Endothelial cell of umbilical vein (primary cell): Measurements from ENCODE around the gene CDK5. TPM values are rescaled to one million over a fixed set of nuclear protein-coding genes. Genes with fewer than 3 reads are reported as not detected.

Experiments used
- BruUV-seq: library from RNA; stranded (reverse); fragments of 400-500 nt; replicated peaks from 2 replicates; lab custom pipeline; 2021; lab: Mats Ljungman, UMichigan
- CTCF ChIA-PET: fragments of 300-600, 350-600 bp; sonication (Branson Sonifier 250); formaldehyde crosslinking; loops from one replicate; lab custom pipeline; 2021; ENCODE audit warnings: antibody characterized with exemption, inconsistent platforms; lab: Charles Lee
- POLR2A ChIA-PET: fragments of 300-600, 350-600 bp; sonication (Branson Sonifier 250); formaldehyde crosslinking; loops from one replicate; lab custom pipeline; 2021; ENCODE audit warnings: antibody characterized with exemption, inconsistent platforms; lab: Charles Lee
- DNase-seq: peaks from one replicate; pipeline ENCODE4 v3.0.0-alpha.2; 2011; ENCODE audit warnings: low read depth, low spot score
- FAIRE-seq: peaks from 2 replicates; lab custom pipeline; 2011; peaks lifted over from hg19 to GRCh38; lab: Jason Lieb, UNC
- H2AFZ ChIP-seq: 2 replicates; pipeline ENCODE4 v1.6.0; 2012; ENCODE audit warnings: low read depth, low read length, control low read depth, inconsistent platforms
- H3K27ac ChIP-seq: 2 replicates; pipeline ENCODE4 v1.5.1; 2011; ENCODE audit warnings: low read depth, mild to moderate bottlenecking, control low read depth, low read length, moderate library complexity; ENCODE audit not compliant: insufficient read depth
- H3K27me3 ChIP-seq, 2 experiments: 2 replicates each; pipeline versions ENCODE4 v1.6.0 to v1.6.1; 2011; ENCODE audit warnings: low read length in 2 of 2, mixed read lengths in 1 of 2; ENCODE audit not compliant: control insufficient read depth in 2 of 2, insufficient read depth in 2 of 2
- H3K36me3 ChIP-seq, 2 experiments: 2 replicates in 1 of 2; 3 replicates in 1 of 2; pipeline ENCODE4 v1.5.1; 2011; ENCODE audit warnings: low read length in 2 of 2, mild to moderate bottlenecking in 1 of 2, moderate library complexity in 1 of 2; ENCODE audit not compliant: control insufficient read depth in 2 of 2, insufficient read depth in 2 of 2; ENCODE audit errors: extremely low read depth in 1 of 2
- H3K4me1 ChIP-seq: 3 replicates; pipeline ENCODE4 v1.5.1; 2011; ENCODE audit warnings: mild to moderate bottlenecking, low read length; ENCODE audit not compliant: control insufficient read depth, insufficient read depth; ENCODE audit errors: extremely low read depth
- H3K4me2 ChIP-seq: 2 replicates; pipeline ENCODE4 v1.6.1; 2011; ENCODE audit warnings: low read length, control low read depth, mixed read lengths; ENCODE audit not compliant: insufficient read depth
- H3K4me3 ChIP-seq, 3 experiments: fragments of 200-600 bp in 1 of 3; sonication (generic), shearing (Covaris generic) in 1 of 3; replicated peaks in 1 of 3; 2 replicates each; pipeline ENCODE4 v1.5.1; 2011 to 2016; ENCODE audit warnings: control low read depth in 3 of 3, low read length in 3 of 3, mild to moderate bottlenecking in 2 of 3, inconsistent platforms in 1 of 3, low read depth in 1 of 3, moderate library complexity in 1 of 3; ENCODE audit not compliant: insufficient read depth in 1 of 3
- H3K79me2 ChIP-seq: 2 replicates; pipeline ENCODE4 v1.6.0; 2012; ENCODE audit warnings: low read length, inconsistent platforms; ENCODE audit not compliant: control insufficient read depth, insufficient read depth
- H3K9ac ChIP-seq: replicated peaks from 2 replicates; pipeline ENCODE3; 2011; ENCODE audit warnings: low read length, control low read depth; ENCODE audit not compliant: insufficient read depth; ENCODE audit errors: extremely low read depth
- H3K9me1 ChIP-seq: replicated peaks from 3 replicates; pipeline ENCODE4 v1.6.0; 2011; ENCODE audit warnings: mild to moderate bottlenecking, low read length; ENCODE audit not compliant: control insufficient read depth, insufficient read depth; ENCODE audit errors: extremely low read depth
- H3K9me3 ChIP-seq: replicated peaks from 2 replicates; pipeline ENCODE4 v1.5.1; 2012; ENCODE audit warnings: low read length, inconsistent platforms; ENCODE audit not compliant: control insufficient read depth, insufficient read depth
- H4K20me1 ChIP-seq: replicated peaks from 2 replicates; pipeline ENCODE3; 2011; ENCODE audit warnings: mild to moderate bottlenecking, low read length; ENCODE audit not compliant: control insufficient read depth, insufficient read depth; ENCODE audit errors: extremely low read depth
- CTCF ChIP-seq, 2 donors: IDR thresholded peaks; 1 replicate in 1 of 2; 2 replicates in 1 of 2; pipeline ENCODE4 v1.5.1; 2011; ENCODE audit warnings: low read length in 2 of 2, mild to moderate bottlenecking in 2 of 2, moderate library complexity in 2 of 2, control low read depth in 1 of 2, inconsistent platforms in 1 of 2, low read depth in 1 of 2; ENCODE audit not compliant: insufficient read depth in 1 of 2; ENCODE audit errors: extremely low read depth in 1 of 2
- EZH2 ChIP-seq: IDR thresholded peaks from 2 replicates; pipeline ENCODE4 v1.6.1; 2012; ENCODE audit warnings: borderline replicate concordance, low read depth, mild to moderate bottlenecking, moderate library complexity, low read length, inconsistent platforms; ENCODE audit not compliant: severe bottlenecking
- FOS ChIP-seq: IDR thresholded peaks from 2 replicates; pipeline ENCODE4 v1.6.1; 2011; ENCODE audit warnings: mild to moderate bottlenecking, low read length, moderate library complexity, borderline replicate concordance; ENCODE audit not compliant: insufficient read depth
- JUN ChIP-seq: IDR thresholded peaks from 2 replicates; pipeline ENCODE4 v1.6.1; 2011; ENCODE audit warnings: borderline replicate concordance, low read depth; ENCODE audit not compliant: insufficient read length, insufficient read depth
- MAX ChIP-seq: IDR thresholded peaks from 2 replicates; pipeline ENCODE4 v1.6.1; 2011; ENCODE audit not compliant: insufficient read depth, insufficient read length
- MYC ChIP-seq: IDR thresholded peaks from one replicate; pipeline ENCODE4 v1.6.1; 2011; ENCODE audit warnings: mild to moderate bottlenecking, low read depth, low read length
- POLR2A ChIP-seq: IDR thresholded peaks from 2 replicates; pipeline ENCODE4 v1.6.1; 2012; ENCODE audit warnings: low read depth, mild to moderate bottlenecking, control low read depth, low read length
- POLR2AphosphoS5 ChIP-seq: IDR thresholded peaks from 2 replicates; pipeline ENCODE4 v1.6.1; 2012; ENCODE audit warnings: low read depth, mild to moderate bottlenecking, control low read depth, low read length, moderate library complexity; ENCODE audit not compliant: insufficient read depth
- dilution Hi-C: fragments of 300-500 bp; cut with MboI; formaldehyde crosslinking; loops from one replicate; pipeline ENCODE4 v1.15.0; 2019; ENCODE audit warnings: low sequenced_read_pairs; ENCODE audit not compliant: extremely low pct_ligation_motif_present
- intact Hi-C: fragments of 100-400 bp; cut with micrococcal nuclease; formaldehyde crosslinking; loops from one replicate; pipeline ENCODE4 v1.10.0; 2022
- polyA plus RNA-seq, 4 experiments: library from polyadenylated mRNA; depleted of rRNA in 3 of 4; stranded (reverse) in 3 of 4; unstranded in 1 of 4; fragments of >200 nt; gene quantifications; 2 replicates each; pipeline versions ENCODE4 v1.2.1 to v1.2.3, GENCODE V29; 2011 to 2012; ENCODE audit warnings: missing spikeins in 1 of 4
- total RNA-seq: library from RNA; stranded (reverse); gene quantifications from 2 replicates; pipeline ENCODE4 v1.2.3, GENCODE V29; 2021

Gene CDK5
- total and polyA plus RNA-seq, 2 donors (not counting 3 experiments of a cell fraction or from before 2014, with no cell fraction given): 16.5 to 38.3 TPM

GRCh38 chr7:151083071-151083823, 25.6 kb upstream of the CDK5 start, which contains the start of gene TMUB1:
TMUB1 (minus strand) TSS chr7:151083493; CDS start chr7:151082563, 930 bp downstream.
- Histone ChIP-seq H3K9me3 (no peaks in the 10 kb centered on the region), H4K20me1 (no peaks in the 10 kb centered on the region), H3K4me2 (peak within 1 kb of the TSS; percentile 71), H3K9me1 (no peaks in the 10 kb centered on the region), H3K79me2 (peaks cover 43% of the 10 kb centered on the region), H3K27me3 (no peaks in the 10 kb centered on the region), H3K4me1 (peaks cover 48% of the 10 kb centered on the region), H3K27ac (peak within 1 kb of the TSS; percentile 45), H2AFZ (peak within 1 kb of the TSS; percentile 85), H3K4me3 (peak within 1 kb of the TSS; percentile 48 to 76 (median 62)), H3K9ac (peak within 1 kb of the TSS; percentile 35), H3K36me3 (no peaks in the 10 kb centered on the region)
- DNase-seq: peak; percentile 63
- CTCF ChIA-PET: interaction anchor here (0.6 to 1.0 kb wide), 2 partner anchors 40 to 271 kb away, joined by 3 read pairs; no protein-coding TSS in a partner anchor
- peak; percentile 42 for FAIRE-seq
- BruUV-seq: no TSS peak
- intact Hi-C loops: no loop called here
- POLR2A ChIA-PET: interaction anchor here (0.6 kb wide), 1 partner anchor 52 kb away, joined by 4 read pairs; no protein-coding TSS in a partner anchor
- dilution Hi-C loops: no loop called here
- TF ChIP-seq POLR2AphosphoS5 (peak; percentile 45), JUN (no peak), POLR2A (peak; percentile 27)

GRCh38 chr7:151082141-151083070, 24.7 kb upstream of the CDK5 start:
- peak overlapping the region; percentile 48 to 76 (median 62) for H3K4me3 ChIP-seq
- H3K4me2 ChIP-seq: peak overlapping the region; percentile 71
- H3K36me3 ChIP-seq: no peaks in the 10 kb centered on the region
- intact Hi-C loops (no loop called here), dilution Hi-C loops (no loop called here)
- DNase-seq (no peak), FAIRE-seq (no peak)
- no peaks in the 10 kb centered on the region for H4K20me1 ChIP-seq
- H3K27me3 ChIP-seq: no peaks in the 10 kb centered on the region
- peak overlapping the region; percentile 85 for H2AFZ ChIP-seq
- peak overlapping the region; percentile 35 for H3K9ac ChIP-seq
- CTCF ChIA-PET: interaction anchor here (0.6 to 1.0 kb wide), 2 partner anchors 41 to 272 kb away, joined by 3 read pairs; no protein-coding TSS in a partner anchor
- no peak for TF ChIP-seq FOS
- no peak for TF ChIP-seq CTCF (IDR thresholded peaks at IDR 0.05; ENCODE audit: extremely low read depth in 1 of 2, insufficient read depth in 1 of 2, low read depth in 1 of 2, low read length in 2 of 2)
- no peak for TF ChIP-seq MYC
- TF ChIP-seq POLR2A: no peak
- TF ChIP-seq MAX: no peak
- no peak for TF ChIP-seq EZH2
- peak overlapping the region; percentile 45 for H3K27ac ChIP-seq
- POLR2A ChIA-PET: interaction anchor here (0.6 kb wide), 1 partner anchor 51 kb away, joined by 4 read pairs; no protein-coding TSS in a partner anchor
- H3K9me3 ChIP-seq: no peaks in the 10 kb centered on the region
- H3K4me1 ChIP-seq: peaks cover 42% of the 10 kb centered on the region
- peaks cover 35% of the 10 kb centered on the region for H3K79me2 ChIP-seq
- H3K9me1 ChIP-seq: no peaks in the 10 kb centered on the region
- BruUV-seq: no TSS peak
